ENCODE measurements around the gene ITPKB.
"Not testable (repeated sequence)": the region's sequence is repeated elsewhere in the genome, so short reads cannot be mapped to it uniquely, and the experiment has no call there.

The ITPKB gene

DNA sequence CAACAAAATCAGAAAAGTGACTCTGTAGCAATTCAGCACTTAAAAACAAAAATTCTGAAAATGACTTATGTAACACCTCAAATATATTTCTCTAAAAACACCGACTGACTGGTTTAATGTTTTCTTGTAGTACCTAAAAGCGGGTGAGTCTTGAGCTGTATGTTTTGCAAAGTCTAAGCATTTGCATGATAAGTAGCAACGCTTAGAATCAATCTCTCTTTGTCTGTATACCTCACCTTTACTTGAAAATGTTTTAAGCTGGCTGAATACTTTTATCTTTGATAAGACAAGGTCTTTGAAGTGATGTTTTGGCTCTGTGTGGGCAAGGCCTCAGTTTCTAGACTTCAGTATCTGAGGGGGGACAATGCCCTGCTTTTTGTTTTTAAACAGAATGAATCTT lies 8.2 kb downstream of the ITPKB start:
- H3K9me3 Mint-ChIP-seq, result no peaks in the 10 kb centered on the region
- ATAC-seq, result no peak
- no peaks in the 10 kb centered on the region for H3K27me3 Mint-ChIP-seq
- H3K4me3 Mint-ChIP-seq, result peak overlapping the region; percentile 98
- H3K4me1 Mint-ChIP-seq, result peaks cover 100% of the 10 kb centered on the region
- no peak for DNase-seq
- H3K36me3 Mint-ChIP-seq (ENCODE audit: low read depth), result peaks cover 61% of the 10 kb centered on the region
- peak overlapping the region; percentile 80 for H3K27ac Mint-ChIP-seq

DNA sequence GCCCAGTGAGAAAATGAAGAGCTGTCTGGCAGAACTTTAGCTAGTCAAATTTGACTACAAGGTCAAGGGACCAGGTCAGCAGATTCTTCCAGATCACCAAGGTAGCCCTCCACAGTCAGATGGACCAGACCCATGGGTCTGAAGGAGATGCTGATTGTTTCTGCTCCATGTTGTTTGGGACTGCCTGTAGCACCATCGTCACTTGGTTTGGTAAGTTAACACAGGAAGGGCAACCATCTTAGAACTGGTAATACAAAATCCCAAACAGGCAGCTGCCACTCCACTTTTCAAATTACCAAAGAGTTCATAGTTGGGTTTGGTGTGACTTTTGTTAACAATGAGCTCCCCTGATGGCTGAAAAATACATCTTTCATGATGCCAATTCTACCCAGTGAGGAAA lies 9.0 kb downstream of the ITPKB start:
- H3K9me3 Mint-ChIP-seq, result no peaks in the 10 kb centered on the region
- peak overlapping the region; percentile 80 for H3K27ac Mint-ChIP-seq
- peaks cover 100% of the 10 kb centered on the region for H3K4me1 Mint-ChIP-seq
- H3K36me3 Mint-ChIP-seq (ENCODE audit: low read depth), result peaks cover 60% of the 10 kb centered on the region
- H3K27me3 Mint-ChIP-seq, result no peaks in the 10 kb centered on the region
- ATAC-seq, result no peak
- no peak for DNase-seq
- peak overlapping the region; percentile 98 for H3K4me3 Mint-ChIP-seq

DNA sequence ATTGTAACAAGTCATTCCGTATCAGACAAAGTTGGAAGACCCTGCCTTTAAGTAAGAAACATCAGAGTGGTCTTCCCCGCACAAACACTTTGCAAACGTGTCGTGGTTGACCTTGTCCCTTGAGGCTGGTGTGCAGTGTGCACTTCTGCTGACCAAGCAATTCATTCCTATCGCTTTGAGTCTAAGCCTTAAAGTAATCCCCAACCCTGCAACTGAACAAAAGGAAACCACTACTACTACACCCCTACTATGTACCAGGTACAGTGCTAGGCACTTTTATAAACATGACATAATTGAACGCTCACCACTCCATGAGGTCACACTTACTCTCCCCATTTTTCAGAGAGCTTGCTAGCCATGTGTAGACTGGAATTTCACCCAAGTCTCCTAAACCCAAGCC lies 10.6 kb downstream of the ITPKB start:
- Mint-ChIP-seq H3K4me3 (peak overlapping the region; percentile 98), H3K27ac (peak overlapping the region; percentile 81), H3K4me1 (peaks cover 100% of the 10 kb centered on the region), H3K27me3 (no peaks in the 10 kb centered on the region), H3K9me3 (no peaks in the 10 kb centered on the region), H3K36me3 (ENCODE audit: low read depth) (peaks cover 54% of the 10 kb centered on the region)
- DNase-seq (no peak), ATAC-seq (no peak)

DNA sequence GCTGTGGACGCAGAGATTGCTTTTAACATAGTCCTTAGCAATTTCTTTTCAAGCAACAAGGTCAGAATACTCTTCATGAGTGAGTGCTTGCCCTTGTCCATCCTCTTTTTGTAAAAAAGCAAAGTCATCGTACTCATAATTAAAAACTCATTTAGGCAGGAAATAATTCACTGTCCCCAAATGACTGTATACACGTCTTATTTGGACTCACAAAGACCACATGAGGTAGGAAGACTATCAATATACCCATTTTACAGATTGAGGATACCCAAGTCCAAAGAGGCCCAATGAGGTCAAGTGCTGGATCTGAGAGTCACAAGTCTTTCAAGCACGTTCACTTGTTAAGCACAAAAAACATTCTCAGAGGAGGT lies 13.2 kb downstream of the ITPKB start:
- H3K9me3 Mint-ChIP-seq, result no peaks in the 10 kb centered on the region
- peak overlapping the region; percentile 77 for H3K4me3 Mint-ChIP-seq
- no peaks in the 10 kb centered on the region for H3K27me3 Mint-ChIP-seq
- H3K36me3 Mint-ChIP-seq (ENCODE audit: low read depth), result peaks cover 48% of the 10 kb centered on the region
- DNase-seq (no peak), ATAC-seq (no peak)
- peaks cover 95% of the 10 kb centered on the region for H3K4me1 Mint-ChIP-seq
- H3K27ac Mint-ChIP-seq, result peak overlapping the region; percentile 81

DNA sequence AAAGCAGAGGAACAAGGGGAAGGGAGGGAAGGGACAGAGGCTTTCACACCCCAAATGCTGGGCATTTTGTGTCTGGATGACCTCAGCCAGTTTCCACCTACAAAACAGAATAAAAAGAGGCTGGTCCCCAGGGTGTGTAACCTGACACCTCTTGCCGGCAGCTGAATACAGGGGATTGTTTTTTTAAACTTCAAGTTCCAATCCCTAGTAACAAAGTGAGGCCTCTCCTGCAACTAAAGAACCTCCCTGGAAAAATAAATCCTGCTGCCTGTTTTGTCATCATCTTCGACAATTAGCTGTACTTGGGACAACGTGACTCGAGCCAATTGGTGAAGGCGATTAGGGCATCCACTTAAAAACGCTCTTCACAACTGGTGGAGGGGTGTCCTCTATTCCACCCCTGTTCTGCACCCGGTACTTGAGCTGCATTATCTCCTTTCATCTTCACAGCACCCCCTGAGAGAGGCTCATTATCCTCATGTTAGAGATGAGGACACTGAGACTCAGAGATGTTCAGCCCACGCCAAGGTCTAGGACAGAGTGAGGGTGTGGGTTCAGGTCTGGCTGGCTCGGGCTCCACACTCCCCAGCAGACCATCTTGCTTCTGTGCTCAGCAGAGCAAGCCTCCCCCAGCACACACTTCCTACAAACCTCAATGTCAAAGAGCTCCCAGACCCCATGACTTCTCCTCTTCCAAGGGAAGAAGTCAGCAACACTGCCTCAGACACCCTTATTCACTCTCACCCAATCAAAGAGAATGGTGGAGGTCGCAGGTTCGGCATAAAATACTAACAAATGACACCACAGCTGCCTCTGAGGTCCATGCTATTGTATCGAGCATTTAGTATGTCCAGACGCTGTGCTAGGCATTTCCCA lies 15.2 kb downstream of the ITPKB start:
- H3K4me1 Mint-ChIP-seq, result peaks cover 94% of the 10 kb centered on the region
- no peaks in the 10 kb centered on the region for H3K27me3 Mint-ChIP-seq
- peaks cover 43% of the 10 kb centered on the region for H3K36me3 Mint-ChIP-seq (ENCODE audit: low read depth)
- H3K4me3 Mint-ChIP-seq, result peak overlapping the region; percentile 77
- peak overlapping the region; percentile 81 for H3K27ac Mint-ChIP-seq
- no peaks in the 10 kb centered on the region for H3K9me3 Mint-ChIP-seq
- peak; percentile 30 for ATAC-seq
- no peak for DNase-seq

DNA sequence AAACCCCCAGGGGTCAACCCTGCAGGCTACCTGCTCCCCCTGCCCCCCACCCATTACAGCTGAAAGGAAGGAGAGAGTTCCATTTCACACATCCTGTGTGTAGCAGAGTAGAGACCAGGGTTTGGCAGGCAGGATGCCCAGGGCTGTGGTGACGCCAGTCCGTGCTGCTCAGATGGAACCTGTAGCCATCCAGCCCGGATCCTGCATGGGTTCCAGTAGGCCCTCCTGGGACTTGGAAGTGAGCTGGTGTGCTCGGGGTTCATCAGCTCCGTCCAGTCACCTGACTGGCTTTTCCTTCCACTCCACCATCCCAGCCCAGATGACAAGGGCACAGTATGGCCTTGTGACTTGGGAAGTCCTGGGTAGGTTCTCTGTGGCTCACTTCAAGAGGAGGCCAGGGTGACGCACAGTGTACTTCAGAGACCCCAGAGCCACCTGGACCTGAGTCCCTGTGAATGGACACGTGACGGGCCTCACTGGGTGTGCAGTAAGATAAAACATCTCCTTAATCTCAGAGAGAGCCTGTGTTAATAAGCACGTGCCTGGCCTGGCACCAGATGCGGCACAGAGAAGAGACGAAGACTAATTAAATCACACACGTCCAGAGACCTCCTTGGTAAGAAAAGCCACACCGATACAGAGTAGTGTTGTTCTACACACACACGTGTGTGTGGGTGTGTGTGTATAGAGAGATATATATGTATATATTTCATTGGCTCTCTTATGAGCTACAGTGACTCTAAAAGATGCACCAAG lies 16.0 kb downstream of the ITPKB start:
- H3K27ac Mint-ChIP-seq, result peak overlapping the region; percentile 81
- peak overlapping the region; percentile 77 for H3K4me3 Mint-ChIP-seq
- no peak for ATAC-seq

DNA sequence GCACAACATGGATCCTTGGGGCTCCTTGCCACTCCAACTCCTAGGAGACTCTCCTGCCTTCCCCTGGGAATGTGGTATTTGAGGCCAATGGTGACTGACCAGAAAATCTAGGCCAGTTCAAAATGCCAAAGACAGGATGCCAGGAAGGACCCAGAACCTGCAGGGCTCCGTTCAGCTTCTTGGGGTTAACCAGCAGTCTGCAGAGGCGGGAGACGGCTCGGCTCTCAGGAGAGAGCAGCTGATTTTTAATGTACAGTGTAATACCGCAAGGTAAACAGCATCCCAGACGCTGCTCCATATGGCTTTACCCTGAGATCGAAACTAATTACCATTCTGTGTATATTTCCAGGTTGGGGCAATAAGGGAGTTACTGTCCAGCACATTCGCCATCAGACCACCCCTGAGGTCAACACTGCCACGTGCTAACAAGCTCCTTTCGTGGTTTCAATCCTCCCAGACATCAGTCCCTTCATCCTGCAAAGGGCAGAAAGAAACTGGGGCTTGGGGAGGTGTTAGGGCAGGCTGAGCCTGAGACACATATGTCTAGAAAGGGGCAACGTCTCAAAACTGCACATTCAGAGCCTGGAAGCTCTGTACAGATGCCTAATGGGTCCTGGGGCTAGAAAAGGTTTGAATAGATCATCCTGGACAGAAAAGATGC lies 16.7 kb downstream of the ITPKB start:
- Mint-ChIP-seq H3K9me3 (no peaks in the 10 kb centered on the region), H3K27ac (peak overlapping the region; percentile 81), H3K4me3 (peak overlapping the region; percentile 46), H3K36me3 (ENCODE audit: low read depth) (peaks cover 31% of the 10 kb centered on the region), H3K27me3 (no peaks in the 10 kb centered on the region), H3K4me1 (peaks cover 94% of the 10 kb centered on the region)
- DNase-seq (no peak), ATAC-seq (no peak)

More for the DNA sequence above, 16.0 kb downstream of the ITPKB start:
- Mint-ChIP-seq H3K36me3 (ENCODE audit: low read depth) (peaks cover 38% of the 10 kb centered on the region), H3K27me3 (no peaks in the 10 kb centered on the region), H3K4me1 (peaks cover 94% of the 10 kb centered on the region), H3K9me3 (no peaks in the 10 kb centered on the region)
- no peak for DNase-seq

DNA sequence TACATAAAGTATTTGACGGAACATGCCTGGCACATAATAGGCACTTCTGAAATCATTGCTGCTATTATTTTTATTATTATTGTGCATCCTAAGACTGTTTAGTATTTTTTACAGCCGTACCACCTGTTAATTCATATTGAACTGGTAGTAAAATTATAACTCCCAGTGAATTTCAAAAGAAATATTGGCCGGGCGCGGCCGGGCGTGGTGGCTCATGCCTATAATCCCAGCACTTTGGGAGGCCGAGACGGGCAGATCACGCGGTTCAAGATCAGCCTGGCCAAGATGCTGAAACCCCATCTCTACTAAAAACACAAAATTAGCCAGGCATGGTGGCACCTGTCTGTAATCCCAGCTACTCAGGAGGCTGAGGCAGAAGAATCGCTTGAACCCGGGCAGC lies 18.5 kb downstream of the ITPKB start:
- peaks cover 19% of the 10 kb centered on the region for H3K36me3 Mint-ChIP-seq (ENCODE audit: low read depth)
- not testable (repeated sequence) for DNase-seq, ATAC-seq, H3K4me3 Mint-ChIP-seq, H3K27me3 Mint-ChIP-seq, H3K27ac Mint-ChIP-seq, H3K9me3 Mint-ChIP-seq
- H3K4me1 Mint-ChIP-seq, result peaks cover 92% of the 10 kb centered on the region

DNA sequence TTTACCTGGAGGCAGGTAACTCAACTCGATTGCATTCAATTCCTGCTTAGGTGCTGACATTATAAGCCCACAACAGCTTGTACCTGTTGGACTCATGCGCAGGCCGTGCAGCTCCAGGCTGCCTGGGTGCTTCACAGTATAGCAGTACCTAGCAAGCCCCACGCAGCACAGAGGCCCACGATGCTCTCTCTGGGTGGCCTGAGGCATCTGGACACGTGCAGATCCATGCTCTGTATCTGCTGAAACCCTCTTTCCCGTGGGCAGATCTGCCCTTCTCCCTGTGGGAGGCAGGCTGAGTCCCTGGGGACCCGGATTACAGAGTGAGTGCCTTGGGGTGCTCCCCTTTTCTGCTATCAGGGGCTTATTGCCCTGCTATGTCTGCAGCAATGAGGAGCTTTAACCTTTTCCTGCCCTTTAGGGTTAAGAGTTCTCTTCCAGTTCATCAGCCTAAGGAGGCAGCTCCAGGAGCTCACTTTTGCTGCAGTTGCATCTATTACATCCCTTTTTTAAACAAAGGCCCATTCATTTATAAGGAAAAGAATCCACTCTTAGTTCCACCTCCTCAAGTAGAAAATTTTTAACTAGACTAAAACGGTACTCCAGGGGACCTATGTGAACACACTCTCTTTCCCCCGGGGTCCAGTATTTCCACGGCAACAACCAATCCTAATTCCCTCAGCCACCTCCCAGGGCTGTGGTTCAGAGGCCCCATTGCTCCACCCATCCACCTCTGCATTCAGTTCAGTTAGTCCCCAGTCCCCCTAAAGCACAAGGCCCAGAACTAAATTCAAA lies 19.3 kb downstream of the ITPKB start:
- peaks cover 20% of the 10 kb centered on the region for H3K36me3 Mint-ChIP-seq (ENCODE audit: low read depth)
- no peaks in the 10 kb centered on the region for H3K9me3 Mint-ChIP-seq
- DNase-seq (no peak), ATAC-seq (no peak)
- peaks cover 90% of the 10 kb centered on the region for H3K4me1 Mint-ChIP-seq
- H3K27me3 Mint-ChIP-seq, result no peaks in the 10 kb centered on the region
- H3K4me3 Mint-ChIP-seq, result no peak overlapping the region
- peak overlapping the region; percentile 61 for H3K27ac Mint-ChIP-seq

DNA sequence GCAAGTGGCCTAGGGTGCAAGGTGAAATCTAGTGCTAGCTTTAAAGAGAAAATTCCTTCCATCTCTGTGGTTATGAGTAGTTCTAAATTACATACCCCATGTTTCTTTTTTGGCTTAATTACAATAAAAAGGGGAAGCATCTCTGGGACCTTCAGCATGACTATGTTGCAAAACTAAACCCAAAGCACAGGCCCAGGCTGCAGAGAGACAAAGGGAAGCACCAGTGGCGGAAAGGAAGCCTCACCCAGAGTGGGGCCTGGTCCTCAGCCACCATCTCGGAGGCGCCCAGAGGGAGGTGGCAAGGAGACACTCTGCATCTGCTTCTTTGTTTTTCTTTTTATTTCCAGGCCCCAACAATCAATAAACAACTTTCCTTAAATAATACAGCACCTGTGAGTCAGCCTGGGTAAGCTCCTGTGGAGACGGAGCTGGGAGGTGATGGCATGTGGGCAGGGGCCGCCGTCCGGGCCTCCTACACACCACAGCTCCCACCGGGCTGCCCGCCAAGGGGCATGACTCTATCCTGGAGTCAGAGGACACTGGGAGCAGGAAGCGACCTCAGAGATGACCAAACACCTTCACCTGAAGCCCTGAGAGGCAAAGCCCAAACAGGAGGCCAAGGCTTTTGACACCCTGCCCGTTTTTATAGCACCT lies 21.7 kb downstream of the ITPKB start:
- no peak for DNase-seq
- H3K36me3 Mint-ChIP-seq (ENCODE audit: low read depth), result peaks cover 28% of the 10 kb centered on the region
- peak; percentile 60 for ATAC-seq
- peak overlapping the region; percentile 90 for H3K27ac Mint-ChIP-seq
- H3K9me3 Mint-ChIP-seq, result peaks cover 4% of the 10 kb centered on the region
- H3K4me3 Mint-ChIP-seq, result peak overlapping the region; percentile 61
- H3K27me3 Mint-ChIP-seq, result no peaks in the 10 kb centered on the region
- H3K4me1 Mint-ChIP-seq, result peaks cover 90% of the 10 kb centered on the region

DNA sequence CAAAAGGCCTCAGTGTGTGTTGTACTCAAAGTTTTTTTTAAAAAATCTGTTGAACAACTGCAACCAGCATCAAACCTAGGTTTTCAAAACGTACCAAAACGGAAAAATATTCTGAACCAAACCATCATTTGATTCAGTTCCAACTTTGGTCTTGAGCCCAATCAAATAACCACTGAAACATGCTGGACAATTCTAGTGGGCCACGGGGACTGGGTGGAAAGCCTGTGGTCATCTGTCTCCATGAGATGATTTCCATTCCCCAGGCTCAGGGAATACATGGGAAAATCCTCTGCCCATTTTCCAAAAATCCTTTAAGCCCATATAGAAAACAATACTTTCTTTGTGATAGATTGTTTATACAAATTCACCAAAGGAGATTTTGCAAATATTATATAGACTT lies 22.5 kb downstream of the ITPKB start:
- Mint-ChIP-seq H3K4me1 (peaks cover 90% of the 10 kb centered on the region), H3K9me3 (peaks cover 4% of the 10 kb centered on the region), H3K27me3 (no peaks in the 10 kb centered on the region), H3K4me3 (peak overlapping the region; percentile 61), H3K36me3 (ENCODE audit: low read depth) (peaks cover 28% of the 10 kb centered on the region), H3K27ac (peak overlapping the region; percentile 90)
- no peak for DNase-seq
- ATAC-seq, result no peak

DNA sequence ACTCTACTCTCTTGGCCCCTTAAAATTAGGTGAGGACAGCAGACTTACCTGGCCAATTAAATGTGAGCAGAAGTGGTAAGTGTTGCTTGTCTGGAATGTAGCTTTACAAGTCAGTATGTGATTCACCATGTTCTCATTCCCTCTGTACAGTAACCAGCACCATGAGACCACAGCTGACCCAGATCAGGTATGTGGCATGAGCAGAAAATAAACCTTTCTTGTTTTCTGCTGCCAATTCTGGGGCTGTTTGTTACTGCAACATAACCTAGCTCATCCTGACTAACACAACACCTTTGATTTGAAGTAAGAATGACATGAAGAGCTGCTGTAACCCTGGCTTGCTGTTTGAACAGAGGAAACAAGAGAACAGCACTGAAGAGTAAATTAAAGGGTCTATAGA lies 24.9 kb downstream of the ITPKB start:
- Mint-ChIP-seq H3K27ac (peak overlapping the region; percentile 28), H3K4me1 (peaks cover 96% of the 10 kb centered on the region), H3K9me3 (peaks cover 4% of the 10 kb centered on the region), H3K4me3 (no peak overlapping the region), H3K27me3 (no peaks in the 10 kb centered on the region), H3K36me3 (ENCODE audit: low read depth) (peaks cover 26% of the 10 kb centered on the region)
- no peak for DNase-seq
- no peak for ATAC-seq

DNA sequence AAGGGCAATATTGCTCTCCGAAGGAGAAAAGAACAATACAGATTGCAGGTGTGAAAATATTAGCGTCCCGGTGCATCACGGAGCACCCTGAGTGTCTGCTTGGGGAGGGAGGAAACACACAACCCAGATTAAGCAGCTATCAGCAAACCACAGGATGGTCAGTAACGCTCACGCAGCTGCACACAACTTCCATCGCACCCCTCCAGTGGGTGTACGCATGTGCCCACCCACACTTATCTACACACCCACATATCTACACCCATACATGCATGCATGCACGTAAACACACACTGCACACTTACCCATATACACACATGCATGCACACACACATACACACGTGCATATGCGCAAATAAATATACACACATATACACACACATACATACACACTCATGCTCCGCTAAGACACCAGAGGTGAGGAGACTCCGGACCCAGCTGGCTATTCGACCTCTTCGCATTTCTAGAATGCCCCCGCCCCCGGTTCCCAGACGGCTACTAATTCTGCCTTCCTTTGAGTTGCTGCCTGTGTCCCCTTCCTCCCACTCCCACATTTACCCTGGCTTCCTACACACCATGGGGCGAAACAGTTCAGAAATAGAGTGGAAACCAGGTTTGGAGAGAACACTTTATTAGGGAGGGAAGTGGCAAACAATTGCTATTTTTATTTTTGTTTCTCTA lies 26.2 kb downstream of the ITPKB start:
- no peak for ATAC-seq
- Mint-ChIP-seq H3K4me1 (peaks cover 96% of the 10 kb centered on the region), H3K36me3 (ENCODE audit: low read depth) (peaks cover 24% of the 10 kb centered on the region), H3K4me3 (peak overlapping the region; percentile 33), H3K27me3 (no peaks in the 10 kb centered on the region), H3K9me3 (peaks cover 4% of the 10 kb centered on the region), H3K27ac (peak overlapping the region; percentile 93)
- no peak for DNase-seq

Measured in activated naive CD8-positive, alpha-beta T cell treated with anti-CD3 and anti-CD28 coated beads, Interleukin-2, amount 50 U/mL, for 24 hours (primary cell).